Keratinocyte (primary cell): ENCODE data around the gene CRYAB. TPM values are rescaled to one million over a fixed set of nuclear protein-coding genes. Genes with fewer than 3 reads are reported as not detected.

Experiments
- DNase-seq: peaks from one replicate; pipeline ENCODE4 v3.0.0-alpha.2; 2011; ENCODE audit warnings: low read depth, missing footprints, low spot score
- FAIRE-seq: peaks from 2 replicates; lab custom pipeline; 2011; peaks lifted over from hg19 to GRCh38; lab: Jason Lieb, UNC
- H2AFZ ChIP-seq: 2 replicates; pipeline ENCODE4 v1.6.0; 2012; ENCODE audit warnings: low read length, control low read depth, inconsistent platforms; ENCODE audit not compliant: control insufficient read depth
- H3K27ac ChIP-seq: 2 replicates; pipeline ENCODE4 v1.5.1; 2011; ENCODE audit warnings: low read length; ENCODE audit not compliant: control insufficient read depth, insufficient read depth
- H3K27me3 ChIP-seq: 3 replicates; pipeline ENCODE4 v1.6.0; 2011; ENCODE audit warnings: low read length; ENCODE audit not compliant: control insufficient read depth, insufficient read depth; ENCODE audit errors: extremely low read depth
- H3K36me3 ChIP-seq, 2 experiments: 2 replicates in 1 of 2; 3 replicates in 1 of 2; pipeline ENCODE4 v1.5.1; 2011; ENCODE audit warnings: low read length in 2 of 2, mild to moderate bottlenecking in 1 of 2; ENCODE audit not compliant: control insufficient read depth in 2 of 2, insufficient read depth in 2 of 2; ENCODE audit errors: extremely low read depth in 1 of 2
- H3K4me1 ChIP-seq: 3 replicates; pipeline ENCODE4 v1.5.1; 2011; ENCODE audit warnings: low read length; ENCODE audit not compliant: control insufficient read depth, insufficient read depth; ENCODE audit errors: extremely low read depth
- H3K4me2 ChIP-seq: 3 replicates; pipeline ENCODE4 v1.6.0; 2011; ENCODE audit warnings: low read depth, low read length; ENCODE audit not compliant: control insufficient read depth, insufficient read depth; ENCODE audit errors: extremely low read depth
- H3K4me3 ChIP-seq, 3 experiments: fragments of 200-600 bp in 1 of 3; sonication (generic) in 1 of 3; 2 replicates in 2 of 3; 3 replicates in 1 of 3; pipeline ENCODE4 v1.5.1; 2011 to 2016; ENCODE audit warnings: low read length in 3 of 3, mild to moderate bottlenecking in 3 of 3, control low read depth in 2 of 3, inconsistent platforms in 1 of 3, low read depth in 1 of 3, mixed read lengths in 1 of 3, mixed run types in 1 of 3, moderate library complexity in 1 of 3; ENCODE audit not compliant: control insufficient read depth in 2 of 3, insufficient read depth in 2 of 3; ENCODE audit errors: extremely low read depth in 1 of 3
- H3K79me2 ChIP-seq: 2 replicates; pipeline ENCODE4 v1.6.0; 2012; ENCODE audit warnings: low read length; ENCODE audit not compliant: control insufficient read depth, insufficient read depth
- H3K9ac ChIP-seq: 3 replicates; pipeline ENCODE4 v1.6.0; 2011; ENCODE audit warnings: low read length; ENCODE audit not compliant: control insufficient read depth, insufficient read depth; ENCODE audit errors: extremely low read depth
- H3K9me1 ChIP-seq: 3 replicates; pipeline ENCODE4 v1.6.0; 2011; ENCODE audit warnings: low read length; ENCODE audit not compliant: control insufficient read depth, insufficient read depth; ENCODE audit errors: extremely low read depth
- H3K9me3 ChIP-seq: 2 replicates; pipeline ENCODE4 v1.5.1; 2012; ENCODE audit warnings: low read depth, low read length; ENCODE audit not compliant: control insufficient read depth
- H4K20me1 ChIP-seq: 3 replicates; pipeline ENCODE4 v1.6.0; 2011; ENCODE audit warnings: low read length; ENCODE audit not compliant: control insufficient read depth, insufficient read depth; ENCODE audit errors: extremely low read depth
- CTCF ChIP-seq, 3 experiments: IDR thresholded peaks in 1 of 3; conservative IDR thresholded peaks in 1 of 3; optimal IDR thresholded peaks in 1 of 3; 2 replicates in 2 of 3; 3 replicates in 1 of 3; pipeline versions ENCODE3 to v1.5.1; 2011; ENCODE audit warnings: low read length in 3 of 3, mild to moderate bottlenecking in 3 of 3, moderate library complexity in 2 of 3, control low read depth in 1 of 3, inconsistent platforms in 1 of 3; ENCODE audit not compliant: insufficient read depth in 2 of 3; ENCODE audit errors: extremely low read depth in 1 of 3
- EZH2 ChIP-seq: IDR thresholded peaks from one replicate; pipeline ENCODE4 v1.6.1; 2012; ENCODE audit warnings: inconsistent platforms, mild to moderate bottlenecking, low read length, moderate library complexity
- dilution Hi-C: fragments of 300-500 bp; cut with MboI; formaldehyde crosslinking; loops from one replicate; pipeline ENCODE4 v1.7.0; 2020; ENCODE audit warnings: low sequenced_read_pairs; ENCODE audit not compliant: extremely low pct_ligation_motif_present
- polyA plus RNA-seq, 5 experiments: library from polyadenylated mRNA; depleted of rRNA in 3 of 5; stranded (reverse) in 3 of 5; stranded (forward) in 1 of 5; unstranded in 1 of 5; fragments of >200 nt; gene quantifications; 1 replicate in 1 of 5; 2 replicates in 3 of 5; 3 replicates in 1 of 5; pipeline versions ENCODE4 v1.2.1 to v1.2.3, GENCODE V29; 2011 to 2012; ENCODE audit warnings: missing spikeins in 2 of 5, low read depth in 1 of 5, low replicate concordance in 1 of 5

CRYAB gene
- polyA plus RNA-seq, 1 donor (not counting 4 experiments of a cell fraction or from before 2014, with no cell fraction given): 11.0 TPM

- DNase-seq: no peak
- Histone ChIP-seq H3K9ac (no peak overlapping the region), H3K4me3 (no peak overlapping the region), H3K4me1 (peaks cover 6% of the 10 kb centered on the region), H3K36me3 (no peaks in the 10 kb centered on the region), H3K27me3 (peaks cover 3% of the 10 kb centered on the region), H4K20me1 (no peaks in the 10 kb centered on the region), H3K9me3 (no peaks in the 10 kb centered on the region), H3K9me1 (no peaks in the 10 kb centered on the region), H3K4me2 (no peak overlapping the region), H3K27ac (no peak overlapping the region), H3K79me2 (no peaks in the 10 kb centered on the region), H2AFZ (no peak overlapping the region)
- FAIRE-seq: no peak
- TF ChIP-seq EZH2: no peak
- dilution Hi-C loops: no loop called here
These were observed 4.9 kb downstream of the CRYAB start for GRCh38 chr11:111906680-111907079.

GRCh38 chr11:111905411-111905810, 6.2 kb downstream of the CRYAB start:
- no peak for DNase-seq
- Histone ChIP-seq H3K9ac (no peak overlapping the region), H3K9me3 (no peaks in the 10 kb centered on the region), H3K9me1 (no peaks in the 10 kb centered on the region), H3K4me1 (no peaks in the 10 kb centered on the region), H3K27me3 (no peaks in the 10 kb centered on the region), H3K27ac (no peak overlapping the region), H3K36me3 (no peaks in the 10 kb centered on the region), H4K20me1 (no peaks in the 10 kb centered on the region), H3K4me2 (no peak overlapping the region), H2AFZ (no peak overlapping the region), H3K4me3 (no peak overlapping the region), H3K79me2 (no peaks in the 10 kb centered on the region)
- FAIRE-seq: no peak
- TF ChIP-seq CTCF (optimal IDR thresholded peaks at IDR 0.05 in 1 of 3, IDR thresholded peaks at IDR 0.05 in 1 of 3, conservative IDR thresholded peaks at IDR 0.05 in 1 of 3; ENCODE audit: extremely low read depth in 1 of 3, insufficient read depth in 2 of 3, low read length in 3 of 3) (no peak), EZH2 (no peak)
- dilution Hi-C loops: no loop called here

- dilution Hi-C loops: no loop called here
- H3K4me1 ChIP-seq: no peaks in the 10 kb centered on the region
- H4K20me1 ChIP-seq: no peaks in the 10 kb centered on the region
- H3K9ac ChIP-seq: no peak overlapping the region
- H3K9me3 ChIP-seq: no peaks in the 10 kb centered on the region
- H3K27ac ChIP-seq: no peak overlapping the region
- no peaks in the 10 kb centered on the region for H3K27me3 ChIP-seq
- FAIRE-seq (no peak), DNase-seq (no peak)
- no peaks in the 10 kb centered on the region for H3K9me1 ChIP-seq
- H2AFZ ChIP-seq: no peak overlapping the region
- TF ChIP-seq EZH2 (no peak), CTCF (optimal IDR thresholded peaks at IDR 0.05 in 1 of 3, IDR thresholded peaks at IDR 0.05 in 1 of 3, conservative IDR thresholded peaks at IDR 0.05 in 1 of 3; ENCODE audit: extremely low read depth in 1 of 3, insufficient read depth in 2 of 3, low read length in 3 of 3) (no peak)
- H3K4me3 ChIP-seq: no peak overlapping the region
- H3K79me2 ChIP-seq: no peaks in the 10 kb centered on the region
- H3K4me2 ChIP-seq: no peak overlapping the region
- no peaks in the 10 kb centered on the region for H3K36me3 ChIP-seq
These were observed 24.7 kb downstream of the CRYAB start for GRCh38 chr11:111886844-111887243.
